NCI-H1092 (cell line): ENCODE measurements around the gene DSCAML1.

Experiments
- DNase-seq: peaks from one replicate; lab custom pipeline; 2025; lab: John Stamatoyannopoulos, UW

DSCAML1 gene

DNA sequence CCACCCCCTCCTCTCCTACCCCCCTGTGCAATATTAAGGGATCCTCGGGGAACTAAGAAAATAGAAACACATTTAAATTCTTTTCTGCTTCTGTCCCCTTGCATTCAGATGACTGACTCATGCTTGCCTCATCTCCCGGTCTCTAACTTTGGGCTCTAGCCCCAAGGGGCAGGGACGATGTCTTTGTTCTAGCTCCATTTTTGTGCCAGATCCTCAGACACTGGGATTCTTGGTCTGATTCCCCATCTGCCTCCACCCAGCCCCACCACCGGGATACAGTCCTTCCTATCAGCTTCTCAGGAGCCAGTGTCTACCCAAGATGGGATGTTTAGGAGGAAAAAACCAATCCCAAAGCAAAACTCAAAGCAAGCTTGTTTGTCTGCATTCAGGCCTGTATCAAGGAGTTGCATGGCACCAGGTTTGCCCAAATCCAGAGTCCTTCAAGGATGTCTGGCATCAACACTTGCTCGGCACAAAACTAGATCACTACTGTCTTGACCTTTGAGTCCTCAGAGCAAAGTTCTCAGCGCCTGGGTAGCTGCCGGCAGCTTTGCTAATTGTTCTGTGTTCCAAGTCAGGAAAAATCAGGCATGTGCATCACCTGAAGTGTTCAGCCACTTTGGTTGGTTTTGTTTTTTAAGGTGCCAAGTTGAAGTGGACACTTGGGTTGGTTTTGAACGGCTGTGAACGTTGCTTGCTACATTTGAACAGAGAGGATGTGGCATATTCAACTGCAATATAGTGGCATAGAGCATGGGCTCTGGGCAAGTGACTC is 212.8 kb downstream of the DSCAML1 start:
- DNase-seq: no peak

DNA sequence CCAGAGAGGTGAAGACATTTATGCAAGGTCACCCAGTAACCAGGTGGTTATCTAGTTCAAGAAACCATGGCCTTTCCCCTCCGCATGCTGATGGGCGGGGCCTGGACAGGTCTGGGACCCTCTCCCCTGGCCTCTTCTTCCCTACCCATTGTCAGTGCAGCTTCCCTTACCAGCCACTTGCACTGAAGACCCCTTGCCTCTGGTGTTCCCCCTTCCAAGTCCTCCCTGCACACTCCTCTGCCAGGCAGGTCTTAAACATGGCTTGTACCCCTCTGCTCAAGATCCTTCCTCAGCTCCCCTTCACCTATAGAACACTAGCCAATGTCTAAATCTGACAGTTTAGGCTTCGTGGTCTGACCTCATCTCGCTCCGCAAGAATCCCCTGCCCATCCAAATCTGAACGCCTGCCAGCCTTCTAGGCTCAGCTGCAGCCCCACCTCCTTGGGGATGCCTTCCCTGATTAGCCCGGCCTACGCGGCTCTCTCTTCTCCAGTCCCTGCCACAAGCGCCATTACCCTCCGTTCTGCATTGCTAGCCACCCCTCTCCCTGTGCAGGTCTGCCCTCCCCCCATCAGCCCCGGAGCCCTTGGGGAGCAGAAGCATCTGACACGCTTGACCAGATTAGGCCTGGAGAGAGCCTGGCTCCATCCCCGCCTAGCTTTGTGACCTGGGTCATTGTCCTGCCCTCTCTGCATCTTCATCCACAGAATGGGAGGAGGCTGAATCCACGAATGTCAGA is 213.8 kb downstream of the DSCAML1 start:
- no peak for DNase-seq

DNA sequence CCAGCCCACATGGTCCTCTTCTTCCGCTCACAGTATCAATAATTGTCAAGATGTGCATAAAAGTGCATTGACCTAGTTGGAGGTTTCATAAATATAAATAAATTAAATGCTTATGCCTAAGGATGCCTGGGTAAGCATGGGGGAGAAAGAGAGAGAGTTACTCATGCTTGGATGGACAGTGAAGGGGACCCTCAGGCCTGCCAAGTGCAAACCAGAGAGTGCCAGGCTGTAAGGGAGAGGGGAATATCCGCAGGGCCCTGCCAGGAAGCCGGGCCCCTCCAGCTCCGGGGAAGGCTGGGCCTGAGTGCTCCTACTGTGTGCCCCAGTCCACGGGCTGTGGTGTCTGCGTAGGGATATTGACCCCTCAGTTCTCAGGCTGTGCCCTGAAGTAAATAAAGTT is 214.6 kb downstream of the DSCAML1 start:
- DNase-seq: no peak

DNA sequence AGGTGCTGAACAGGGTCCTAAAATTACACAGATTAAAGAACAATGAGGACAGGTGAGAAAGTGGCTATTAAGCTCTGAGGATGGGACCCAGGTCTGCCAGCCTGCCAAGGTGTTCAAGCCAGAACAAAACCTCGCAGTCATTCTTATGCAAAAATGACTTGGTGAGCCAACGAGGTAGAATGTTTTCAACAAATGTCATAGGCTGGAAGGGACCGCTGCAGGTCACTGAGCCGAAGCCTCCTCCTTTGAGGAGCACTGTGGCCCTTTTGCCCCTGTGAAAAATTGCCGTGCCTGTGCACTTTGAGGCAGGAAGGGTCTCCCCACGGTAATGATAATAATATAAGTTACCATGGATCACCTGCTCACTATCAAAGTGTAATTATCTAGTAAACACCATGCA is 216.2 kb downstream of the DSCAML1 start:
- DNase-seq: no peak

DNA sequence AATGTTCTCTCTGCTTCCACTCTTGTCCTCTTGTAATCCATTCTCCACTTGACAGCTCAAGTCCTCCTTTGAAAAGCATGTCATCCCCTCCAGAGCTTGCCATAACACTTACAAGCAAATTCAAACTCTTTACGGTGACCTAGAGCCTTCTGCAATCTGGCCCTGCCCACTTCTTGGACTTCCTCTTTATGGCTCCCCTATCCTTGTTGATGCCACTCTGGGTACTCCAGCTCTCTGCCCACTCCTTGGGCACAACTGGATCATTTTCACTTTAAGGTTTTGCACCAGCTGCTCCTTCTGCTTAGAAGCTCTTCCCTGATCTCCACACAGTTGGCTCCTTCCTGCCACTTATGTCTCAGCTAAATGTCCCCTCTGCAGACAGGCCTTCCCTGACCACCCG is 217.9 kb downstream of the DSCAML1 start:
- no peak for DNase-seq

DNA sequence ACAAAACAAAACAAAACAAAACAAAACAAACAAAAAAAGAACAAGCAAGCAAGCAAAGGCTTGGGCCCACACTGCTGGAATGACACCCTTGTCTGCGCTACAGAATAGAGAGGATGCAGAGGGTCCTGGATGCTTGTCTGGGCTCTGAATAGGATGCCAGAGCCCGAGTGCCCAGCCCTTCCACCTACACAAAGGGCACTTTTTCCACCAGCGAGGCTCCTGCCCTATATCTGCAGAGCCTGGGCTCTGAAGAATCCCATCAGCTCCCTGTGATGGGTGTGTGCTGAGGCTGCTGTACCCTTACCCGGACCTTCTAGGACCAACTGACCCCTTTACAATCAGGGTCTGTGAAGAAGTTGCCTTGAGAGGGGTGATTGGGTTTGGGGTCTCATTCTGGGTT is 221.2 kb downstream of the DSCAML1 start:
- DNase-seq: no peak

DNA sequence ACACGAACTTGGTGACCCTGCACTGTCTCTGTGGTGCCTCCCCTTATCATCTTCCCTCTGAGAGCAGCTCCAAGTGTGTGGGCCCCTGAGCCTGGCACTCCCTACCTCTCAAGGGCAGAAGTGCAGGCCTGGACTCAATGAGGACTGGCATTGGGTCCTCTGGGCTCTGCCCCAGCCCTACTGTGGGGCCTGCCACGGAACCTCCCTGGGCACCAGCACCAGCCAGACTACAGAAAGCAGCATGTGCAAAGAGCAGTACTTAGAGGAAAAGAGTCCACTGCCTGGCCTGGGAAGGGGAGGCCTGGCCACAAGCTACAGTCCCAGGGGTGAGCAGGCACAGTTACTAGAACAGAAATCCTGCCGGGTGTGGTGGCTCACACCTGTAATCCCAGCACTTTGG is 222.5 kb downstream of the DSCAML1 start:
- DNase-seq: no peak

DNA sequence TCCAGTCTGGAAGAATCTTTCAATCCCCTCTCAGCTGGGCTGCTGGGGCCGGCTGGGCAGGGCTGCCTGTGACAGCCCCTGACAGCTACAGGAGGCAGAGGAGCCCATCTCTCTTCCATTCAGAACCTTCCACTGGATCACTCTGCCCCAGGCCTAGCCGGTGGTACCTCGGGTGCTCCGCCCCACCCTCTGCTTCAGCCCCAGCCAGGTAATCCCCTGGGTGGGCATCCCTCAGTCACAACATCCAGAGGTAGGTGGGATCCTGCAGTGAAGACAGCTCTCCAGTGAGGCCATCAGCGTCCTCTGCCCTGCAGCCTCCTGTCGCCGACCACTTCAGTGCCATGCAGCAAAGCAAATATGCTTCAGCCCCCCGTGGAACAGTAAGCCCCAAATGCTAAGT is 223.7 kb downstream of the DSCAML1 start:
- no peak for DNase-seq

DNA sequence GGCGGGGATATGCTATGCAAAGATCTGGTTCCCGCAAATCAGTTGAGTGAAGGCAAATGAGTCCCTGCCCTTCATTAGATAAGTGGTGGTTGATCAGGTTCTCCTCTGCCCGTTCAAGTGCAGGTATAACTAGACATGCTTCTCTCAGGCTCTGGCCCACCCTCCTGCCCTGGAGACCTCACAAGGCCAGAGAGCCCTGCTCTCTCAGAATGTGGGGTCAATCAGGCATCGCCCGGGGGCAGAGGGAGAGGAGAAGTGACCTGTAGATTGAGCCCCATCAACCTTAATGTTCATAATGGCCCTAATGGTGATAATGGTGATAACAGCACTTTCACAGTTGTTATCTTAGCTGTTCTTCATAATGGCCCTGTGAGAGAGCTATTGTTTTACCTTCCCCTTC is 224.3 kb downstream of the DSCAML1 start:
- no peak for DNase-seq

DNA sequence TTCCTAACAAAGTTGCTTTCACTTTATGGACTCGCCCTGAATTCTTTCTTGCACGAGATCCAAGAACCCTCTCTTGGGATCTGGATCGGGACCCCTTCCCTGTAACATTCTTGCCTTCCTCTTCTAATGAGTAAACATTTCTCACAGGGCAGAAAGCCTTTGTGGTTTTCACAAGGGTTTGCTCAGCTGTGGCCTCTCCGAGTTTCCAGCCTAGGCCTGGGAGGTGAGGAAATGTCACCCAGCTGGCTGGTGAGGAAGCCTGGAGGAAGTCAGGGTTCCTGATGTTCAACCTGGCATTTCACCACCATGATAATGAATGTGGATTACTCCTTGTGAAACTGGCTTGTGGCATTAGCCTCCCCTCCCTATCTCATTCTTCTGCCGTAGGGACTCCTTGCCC is 224.9 kb downstream of the DSCAML1 start:
- DNase-seq: no peak

DNA sequence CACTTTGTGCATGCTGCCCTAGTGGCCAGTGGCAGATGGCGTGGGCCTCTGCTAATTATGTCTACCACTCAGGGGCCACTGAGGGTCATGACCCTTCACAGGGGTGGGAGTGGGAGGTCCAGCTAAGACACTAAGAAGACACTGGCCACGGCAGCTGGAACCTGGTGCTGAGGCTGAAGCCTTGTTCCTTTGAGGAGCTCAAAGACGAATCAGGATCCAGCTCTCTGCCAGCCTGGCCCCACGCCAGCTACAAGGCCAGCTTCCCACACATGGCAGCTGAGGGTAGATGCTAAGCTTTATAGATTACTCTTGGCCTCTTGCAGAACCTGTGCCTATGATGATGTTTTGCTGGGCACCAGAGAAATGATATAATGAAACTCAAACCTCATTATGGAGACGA is 226.3 kb downstream of the DSCAML1 start:
- peak; percentile 9 for DNase-seq

DNA sequence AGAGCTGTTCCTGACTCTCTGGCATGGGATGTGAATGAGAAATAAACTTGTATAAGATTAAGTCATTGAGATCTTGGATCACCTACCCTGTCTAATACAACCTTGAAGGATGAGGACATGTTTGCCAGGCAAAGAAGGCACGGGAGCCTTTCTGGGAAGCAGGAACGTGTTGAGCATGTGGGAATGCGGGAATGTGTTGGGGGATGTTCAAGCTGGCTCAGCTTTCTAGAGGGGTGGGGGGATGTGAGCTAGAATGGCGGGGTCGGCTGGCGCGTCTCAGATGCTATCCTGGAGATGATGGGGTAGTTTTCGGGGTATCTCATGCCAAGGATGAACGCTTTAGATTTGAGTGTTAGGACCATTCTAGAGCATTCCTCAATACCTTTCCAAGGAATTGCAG is 227.1 kb downstream of the DSCAML1 start:
- DNase-seq: no peak

DNA sequence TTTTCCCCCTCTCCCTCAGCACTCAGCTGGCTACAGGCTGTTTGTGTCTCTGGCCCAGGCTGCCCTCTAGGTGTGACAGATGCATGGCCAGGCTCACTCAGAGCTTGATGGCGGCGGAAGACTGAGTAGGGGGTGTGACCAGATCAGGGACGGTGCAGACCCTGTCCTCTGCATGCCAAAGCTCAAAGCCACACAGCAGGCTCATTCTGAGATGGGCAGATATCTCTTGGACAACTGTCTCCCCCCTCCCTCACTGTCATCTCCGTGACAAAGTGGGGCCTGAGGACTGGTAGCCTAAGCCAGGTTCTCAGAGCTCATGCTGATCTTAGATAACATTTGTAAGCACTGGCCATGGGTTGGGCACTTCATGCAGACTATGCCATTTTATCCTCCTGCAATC is 231.3 kb downstream of the DSCAML1 start:
- no peak for DNase-seq

DNA sequence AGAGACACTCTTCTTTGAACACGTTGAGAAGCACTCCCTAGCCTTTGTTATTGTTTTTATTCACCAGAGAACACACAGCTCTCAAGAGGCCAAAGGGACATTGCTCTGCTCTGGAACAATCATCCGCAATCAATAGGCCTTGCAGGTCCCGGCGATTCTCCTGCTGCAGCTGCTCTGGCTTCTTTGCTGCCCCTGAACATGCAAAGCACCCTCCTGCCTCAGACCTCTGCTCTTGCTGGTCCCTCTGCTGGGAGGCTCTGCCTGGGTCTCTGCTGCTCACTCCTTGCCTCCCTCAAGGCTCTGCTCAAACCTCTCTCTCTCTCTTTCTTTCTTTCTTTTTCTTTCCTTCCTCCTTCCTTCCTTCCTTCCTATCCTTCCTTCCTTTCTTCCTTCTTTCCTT is 232.7 kb downstream of the DSCAML1 start:
- DNase-seq: no peak

DNA sequence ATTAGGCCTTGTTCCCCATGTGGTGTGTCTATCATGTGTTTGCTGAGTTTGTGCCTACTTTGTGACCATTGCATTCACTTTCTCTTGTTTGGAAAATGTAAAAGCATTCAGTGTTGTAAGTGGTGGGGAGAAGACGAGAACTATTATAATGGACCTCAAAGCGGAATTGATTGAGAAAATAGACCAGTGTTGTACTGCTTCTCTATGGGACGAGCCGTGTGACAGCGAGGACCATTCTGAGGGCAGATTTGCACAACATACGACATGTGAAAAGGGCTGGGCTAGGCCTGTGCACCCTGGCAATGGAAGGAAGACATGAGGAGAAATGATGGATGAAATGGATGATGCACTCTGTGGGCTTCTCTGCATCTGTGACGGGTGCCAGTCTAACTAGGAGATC is 233.5 kb downstream of the DSCAML1 start:
- no peak for DNase-seq

DNA sequence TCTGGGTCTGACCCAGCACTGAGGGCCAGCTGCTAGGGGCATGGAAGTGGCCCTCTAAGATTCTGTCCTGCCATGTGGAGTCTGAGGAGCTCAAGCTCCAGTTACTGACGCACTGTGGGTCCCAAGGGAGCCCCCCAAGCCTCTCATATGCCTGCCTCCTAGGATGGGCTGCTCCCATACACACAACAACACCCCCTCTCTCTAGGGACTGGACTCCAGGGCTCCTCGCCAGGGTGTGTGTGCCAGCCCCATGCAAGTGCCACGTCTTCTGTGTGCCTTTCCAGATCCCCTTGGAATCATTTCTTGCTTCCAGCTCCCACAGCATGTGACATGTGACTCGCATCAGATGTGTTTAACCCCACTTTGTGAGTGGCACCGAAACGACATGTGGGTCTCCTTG is 234.9 kb downstream of the DSCAML1 start:
- no peak for DNase-seq

DNA sequence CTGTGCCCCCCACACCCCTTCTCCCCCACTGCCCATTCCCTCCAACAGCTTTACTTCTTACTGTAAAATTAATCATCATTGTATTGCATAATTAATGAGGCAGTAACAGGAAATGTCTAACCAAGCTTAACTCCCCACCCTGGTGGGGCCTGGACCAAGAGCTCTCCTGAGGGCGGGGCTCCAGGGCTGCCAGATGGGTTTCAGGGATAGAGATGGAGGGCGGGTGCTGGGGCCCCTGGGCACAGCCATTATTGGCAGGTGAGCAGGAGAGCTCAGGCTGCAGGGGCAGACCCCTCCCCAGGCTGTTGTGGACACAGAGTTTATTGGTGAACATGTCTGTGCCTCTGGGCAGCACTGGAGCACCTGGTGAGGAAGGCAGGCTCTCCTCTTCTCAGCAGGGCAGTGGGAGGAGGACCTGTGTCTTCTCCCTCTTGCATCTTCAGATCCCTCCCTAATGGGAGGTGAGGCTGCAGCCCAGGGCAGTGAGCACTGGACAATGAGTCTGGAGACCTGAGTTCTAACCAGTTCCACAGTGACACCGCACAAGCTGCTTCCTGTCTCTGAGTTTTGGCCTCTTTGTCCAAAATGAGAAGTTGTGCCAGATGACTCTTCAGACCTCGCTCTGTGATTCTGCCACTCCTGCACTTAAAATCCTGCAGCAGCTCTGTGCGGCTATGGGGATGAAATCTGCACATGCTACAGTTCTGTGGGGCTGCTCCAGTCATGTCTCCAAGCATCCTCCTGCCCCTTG is 236.1 kb downstream of the DSCAML1 start:
- no peak for DNase-seq

DNA sequence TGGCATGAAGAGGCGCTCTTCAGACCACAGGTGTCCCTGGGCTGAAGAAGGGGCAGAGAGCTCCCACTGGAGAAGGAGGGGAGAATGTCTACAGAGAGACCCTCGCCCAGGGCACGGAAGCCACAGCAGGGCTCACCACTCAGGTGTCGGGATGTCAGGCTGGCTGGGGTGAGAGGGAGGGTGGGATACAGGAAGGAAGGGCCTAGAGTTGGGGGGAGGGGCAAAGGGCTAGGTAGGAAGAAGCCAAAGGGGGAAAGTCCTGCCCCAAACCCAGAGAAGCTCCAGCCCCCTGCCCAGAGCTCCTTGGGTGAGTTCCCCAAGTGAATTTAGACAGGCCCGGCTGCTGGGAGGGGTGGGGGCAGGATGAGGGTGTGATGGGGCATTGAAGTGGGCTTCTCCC is 237.3 kb downstream of the DSCAML1 start:
- DNase-seq: no peak

DNA sequence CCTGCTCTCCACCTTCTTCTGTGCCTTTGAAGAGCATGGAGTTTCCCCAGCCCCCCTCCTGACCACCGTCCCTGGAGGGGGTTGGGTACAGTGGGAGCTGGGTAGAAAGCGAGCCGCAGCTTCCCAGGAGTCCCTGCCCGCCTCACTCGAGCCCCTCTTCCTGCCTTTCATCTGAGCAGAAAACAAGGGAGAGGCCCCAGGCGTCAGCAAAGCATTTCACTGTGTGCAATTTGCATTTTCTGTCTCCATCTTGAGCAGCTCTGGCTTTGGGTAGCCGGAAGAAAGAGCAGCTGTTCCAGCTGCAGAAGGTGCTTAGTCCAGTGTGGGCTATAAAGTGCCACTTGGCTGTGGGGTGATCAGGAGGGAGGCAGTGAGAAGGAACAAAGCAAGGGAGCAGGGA is 239.7 kb downstream of the DSCAML1 start:
- DNase-seq: no peak

DNA sequence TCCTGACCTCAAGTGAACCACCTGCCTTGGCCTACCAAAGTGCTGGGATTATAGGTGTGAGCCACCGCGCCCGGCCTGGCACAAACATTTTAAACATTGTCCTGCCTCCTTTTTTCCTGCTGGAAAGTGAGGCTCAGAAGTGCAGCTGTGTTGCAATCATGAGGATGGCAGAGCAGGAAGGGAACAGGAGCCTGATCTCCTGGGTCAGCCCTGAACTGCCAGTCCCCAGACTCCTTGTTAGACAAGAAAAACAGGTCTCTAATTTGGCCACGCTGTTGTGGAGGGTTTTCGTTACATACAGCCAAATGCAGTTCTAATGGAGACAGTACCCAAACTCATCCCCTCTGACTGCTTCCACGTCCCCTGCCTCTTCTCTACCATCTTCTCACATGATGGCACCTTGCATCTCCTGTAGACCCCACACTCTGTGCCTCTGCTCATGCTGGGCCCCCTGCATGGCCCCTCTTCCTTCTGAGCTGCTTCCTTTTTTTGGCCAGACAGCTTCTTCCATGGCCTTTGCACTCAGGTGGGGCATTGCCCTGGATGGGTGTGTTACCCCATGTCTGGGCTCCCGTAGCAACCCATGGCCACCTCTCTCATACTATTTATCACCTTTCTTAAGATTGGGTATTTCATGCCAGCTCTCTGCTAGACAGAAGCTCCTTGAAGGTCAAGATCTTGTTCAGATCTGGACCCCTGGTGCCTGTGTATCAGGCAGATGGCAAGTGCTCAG is 242.2 kb downstream of the DSCAML1 start:
- no peak for DNase-seq

DNA sequence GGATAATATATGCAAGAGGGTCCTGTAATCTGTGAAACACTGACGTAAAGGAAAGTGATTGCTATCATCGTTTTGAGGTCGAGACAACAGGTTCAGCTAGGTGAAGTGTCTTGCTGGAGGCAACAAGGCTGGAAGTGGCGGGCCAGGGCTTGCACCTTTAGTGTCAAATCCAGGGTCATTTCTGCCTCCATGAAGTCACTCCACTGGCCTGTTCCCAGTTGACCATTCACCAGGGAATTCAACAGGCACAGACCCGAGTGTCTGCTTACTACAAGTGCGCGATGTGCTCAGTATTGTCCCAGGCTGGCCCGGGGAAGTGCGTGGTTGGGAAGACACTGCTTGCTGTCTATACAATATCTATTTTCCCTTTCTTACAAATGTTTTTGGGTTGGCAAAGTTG is 244.4 kb downstream of the DSCAML1 start:
- DNase-seq: no peak

DNA sequence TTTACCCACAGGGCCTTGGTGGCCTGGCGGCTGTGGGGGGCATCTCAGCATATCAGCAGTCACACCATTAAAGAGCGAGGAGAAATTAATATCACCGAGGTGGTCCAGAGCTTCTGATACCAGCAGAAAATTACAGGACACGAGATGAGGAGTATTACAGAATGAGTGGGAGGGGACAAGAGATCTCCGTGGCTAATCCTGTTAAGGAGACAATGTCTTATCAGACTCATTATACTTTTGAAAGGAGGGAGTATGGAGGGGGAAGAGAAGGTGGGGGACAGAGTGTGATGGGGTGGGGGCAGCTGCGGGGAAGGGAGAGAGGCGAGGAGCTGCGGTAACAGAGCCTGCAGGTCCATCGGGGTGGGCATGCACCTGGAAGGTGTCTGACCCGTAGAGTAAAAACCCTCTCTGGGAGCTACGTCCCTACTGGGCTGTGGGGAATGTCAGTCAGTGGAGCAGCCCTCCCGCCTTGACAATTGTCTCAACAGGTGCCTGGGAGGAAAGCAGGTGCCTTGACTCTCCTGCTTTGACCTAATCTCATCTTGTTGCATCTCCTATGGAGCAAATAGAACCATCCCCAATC is 245.2 kb downstream of the DSCAML1 start:
- DNase-seq: no peak
